Kidney epithelial cell (primary cell): Measurements from ENCODE around the gene BMPER. TPM values are rescaled to one million over a fixed set of nuclear protein-coding genes. Genes with fewer than 3 reads are reported as not detected.

Source experiments
- DNase-seq: peaks from one replicate; pipeline ENCODE4 v3.0.0-alpha.2; 2010; ENCODE audit warnings: low read depth
- H3K27me3 ChIP-seq: 2 replicates; pipeline ENCODE4 v1.6.0; 2011; ENCODE audit warnings: low read length; ENCODE audit not compliant: control insufficient read depth, insufficient read depth
- H3K36me3 ChIP-seq: 2 replicates; pipeline ENCODE4 v1.5.1; 2011; ENCODE audit warnings: low read length; ENCODE audit not compliant: control insufficient read depth, insufficient read depth
- H3K4me3 ChIP-seq: 2 replicates; pipeline ENCODE4 v1.5.1; 2011; ENCODE audit warnings: low read depth, mild to moderate bottlenecking, control low read depth, low read length
- total RNA-seq: library from RNA; depleted of rRNA; stranded (reverse); fragments of >200 nt; gene quantifications from 2 replicates; pipeline ENCODE4 v1.2.3, GENCODE V29; 2015
- TF ChIP-seq, protein P1 (sequence below): IDR thresholded peaks from 2 replicates; pipeline ENCODE4 v1.5.1; 2011; ENCODE audit warnings: mild to moderate bottlenecking, moderate library complexity, low read length, control low read depth, inconsistent platforms; ENCODE audit not compliant: insufficient read depth, poor library complexity, severe bottlenecking

BMPER gene
- total RNA-seq, 1 donor from 2014 or later = 0.04 TPM

DNA sequence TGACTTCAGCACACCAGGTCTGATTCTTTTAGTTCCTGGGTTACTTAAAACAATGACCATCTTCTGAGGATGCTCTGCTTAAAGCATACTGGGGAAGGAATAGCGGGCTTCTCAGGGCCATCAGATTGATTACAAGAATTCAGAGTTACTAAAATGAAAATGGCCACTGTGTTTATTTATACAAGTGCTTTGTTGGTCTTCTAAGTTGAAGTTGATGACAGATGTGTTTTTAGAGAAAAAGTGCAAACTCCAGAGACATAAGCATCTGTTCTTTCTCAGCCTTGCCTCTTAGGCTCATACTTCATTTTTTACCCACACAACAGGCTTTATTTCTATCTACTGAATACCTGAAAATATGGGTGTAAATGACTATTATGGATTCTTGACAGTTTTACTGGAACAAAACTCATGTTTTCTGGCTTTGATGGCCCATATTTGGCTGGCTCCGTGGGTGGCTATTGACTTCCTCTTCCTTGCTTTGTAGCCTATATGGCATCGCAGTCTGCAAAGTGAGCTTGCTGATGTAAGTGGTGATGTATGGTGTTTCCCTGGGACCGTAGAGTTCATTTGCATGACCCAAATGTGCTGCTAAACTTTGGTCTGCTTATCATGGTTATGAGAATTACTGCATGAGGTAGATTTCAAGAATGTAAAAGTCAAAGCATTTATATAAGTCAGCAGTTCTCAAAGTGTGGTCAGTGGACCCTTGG is 121.3 kb downstream of the BMPER start:
- no peaks in the 10 kb centered on the region for H3K36me3 ChIP-seq
- H3K4me3 ChIP-seq = no peak overlapping the region
- no peaks in the 10 kb centered on the region for H3K27me3 ChIP-seq
- no peak for DNase-seq
- TF ChIP-seq, protein P1, sequence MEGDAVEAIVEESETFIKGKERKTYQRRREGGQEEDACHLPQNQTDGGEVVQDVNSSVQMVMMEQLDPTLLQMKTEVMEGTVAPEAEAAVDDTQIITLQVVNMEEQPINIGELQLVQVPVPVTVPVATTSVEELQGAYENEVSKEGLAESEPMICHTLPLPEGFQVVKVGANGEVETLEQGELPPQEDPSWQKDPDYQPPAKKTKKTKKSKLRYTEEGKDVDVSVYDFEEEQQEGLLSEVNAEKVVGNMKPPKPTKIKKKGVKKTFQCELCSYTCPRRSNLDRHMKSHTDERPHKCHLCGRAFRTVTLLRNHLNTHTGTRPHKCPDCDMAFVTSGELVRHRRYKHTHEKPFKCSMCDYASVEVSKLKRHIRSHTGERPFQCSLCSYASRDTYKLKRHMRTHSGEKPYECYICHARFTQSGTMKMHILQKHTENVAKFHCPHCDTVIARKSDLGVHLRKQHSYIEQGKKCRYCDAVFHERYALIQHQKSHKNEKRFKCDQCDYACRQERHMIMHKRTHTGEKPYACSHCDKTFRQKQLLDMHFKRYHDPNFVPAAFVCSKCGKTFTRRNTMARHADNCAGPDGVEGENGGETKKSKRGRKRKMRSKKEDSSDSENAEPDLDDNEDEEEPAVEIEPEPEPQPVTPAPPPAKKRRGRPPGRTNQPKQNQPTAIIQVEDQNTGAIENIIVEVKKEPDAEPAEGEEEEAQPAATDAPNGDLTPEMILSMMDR = no peak

DNA sequence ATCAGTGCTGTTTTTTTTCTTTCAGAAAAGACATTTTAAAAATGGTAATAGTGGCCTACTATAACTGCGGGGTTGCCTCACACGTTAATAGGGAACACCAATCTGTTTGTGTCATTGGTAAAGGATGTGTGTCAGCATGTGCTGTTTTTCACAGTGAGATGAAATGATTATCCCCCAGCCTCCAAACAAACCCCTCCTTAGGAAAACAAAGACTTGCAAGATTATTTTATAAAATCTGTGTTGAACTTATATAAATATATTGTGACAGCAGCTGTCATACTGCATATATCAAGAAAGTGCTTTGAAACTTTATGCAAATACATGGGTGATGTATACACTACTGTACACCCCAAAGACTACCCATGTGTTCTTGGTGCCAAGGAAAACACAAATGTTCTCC is 125.8 kb downstream of the BMPER start:
- DNase-seq = no peak
- Histone ChIP-seq H3K27me3 (no peaks in the 10 kb centered on the region), H3K36me3 (no peaks in the 10 kb centered on the region), H3K4me3 (no peak overlapping the region)
- TF ChIP-seq, protein P1 = no peak

DNA sequence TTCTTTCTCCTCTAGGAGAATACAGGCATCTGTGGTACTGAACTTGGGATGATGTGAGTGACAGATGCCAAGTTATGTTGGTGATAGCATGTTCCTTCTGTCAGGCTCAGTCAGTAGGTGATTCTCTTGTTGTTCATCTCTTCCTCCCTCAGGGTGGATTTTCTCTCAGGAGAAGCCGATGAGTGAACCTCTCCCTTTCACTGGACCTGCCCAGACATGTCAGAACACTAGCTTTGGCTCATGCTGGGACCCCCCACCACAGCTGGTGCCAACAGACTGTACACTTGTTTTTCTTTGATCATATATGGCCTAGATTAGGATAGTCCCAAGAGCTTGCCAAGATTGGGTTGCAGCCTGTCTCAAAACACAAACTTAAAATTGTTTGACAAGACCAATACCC is 129.4 kb downstream of the BMPER start:
- H3K27me3 ChIP-seq = no peaks in the 10 kb centered on the region
- DNase-seq = no peak
- TF ChIP-seq, protein P1 = no peak
- no peaks in the 10 kb centered on the region for H3K36me3 ChIP-seq
- no peak overlapping the region for H3K4me3 ChIP-seq

DNA sequence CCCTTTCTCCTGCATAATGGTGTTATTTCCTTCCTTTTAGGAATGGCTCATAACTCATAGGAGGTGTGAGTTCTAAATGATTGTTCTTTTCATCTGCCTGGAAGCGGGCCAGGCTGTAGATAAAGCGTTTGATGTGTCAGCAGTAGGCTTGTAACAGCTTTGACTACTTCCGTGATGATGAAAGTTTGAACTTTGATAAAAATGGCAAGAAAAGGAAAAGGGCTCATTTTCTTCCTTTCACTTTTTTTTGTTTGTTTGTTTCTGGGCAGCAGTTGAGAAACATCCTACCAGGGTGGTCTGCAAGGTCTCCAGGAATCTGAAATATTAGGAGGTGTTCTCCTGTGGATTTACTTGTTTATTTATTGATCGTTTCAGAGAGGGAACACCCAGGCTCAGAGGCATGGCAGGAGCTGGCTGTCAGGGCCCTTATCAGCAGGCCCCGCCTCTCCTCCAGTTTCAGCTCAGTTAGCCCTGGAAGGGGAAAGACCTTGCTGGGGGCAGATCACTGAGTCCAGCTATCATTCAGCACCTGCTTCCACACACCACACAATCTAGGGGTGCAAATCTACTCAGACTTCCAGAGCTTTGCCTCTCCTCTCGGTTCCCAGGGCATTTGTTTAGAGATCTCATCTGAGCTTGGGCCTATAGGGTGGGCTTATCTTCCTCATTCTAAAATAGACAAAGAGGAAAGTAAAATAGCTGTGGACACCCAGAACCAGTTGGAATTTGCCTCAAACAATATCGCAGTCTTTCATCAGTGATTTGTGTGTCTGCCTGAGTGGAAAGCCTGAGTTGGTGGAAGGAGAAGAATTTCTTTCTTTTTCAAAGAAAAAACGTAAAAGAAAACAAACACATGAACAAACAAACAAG is 130.9 kb downstream of the BMPER start:
- H3K27me3 ChIP-seq = no peaks in the 10 kb centered on the region
- H3K36me3 ChIP-seq = no peaks in the 10 kb centered on the region
- H3K4me3 ChIP-seq = no peak overlapping the region
- TF ChIP-seq, protein P1 = no peak
- no peak for DNase-seq

DNA sequence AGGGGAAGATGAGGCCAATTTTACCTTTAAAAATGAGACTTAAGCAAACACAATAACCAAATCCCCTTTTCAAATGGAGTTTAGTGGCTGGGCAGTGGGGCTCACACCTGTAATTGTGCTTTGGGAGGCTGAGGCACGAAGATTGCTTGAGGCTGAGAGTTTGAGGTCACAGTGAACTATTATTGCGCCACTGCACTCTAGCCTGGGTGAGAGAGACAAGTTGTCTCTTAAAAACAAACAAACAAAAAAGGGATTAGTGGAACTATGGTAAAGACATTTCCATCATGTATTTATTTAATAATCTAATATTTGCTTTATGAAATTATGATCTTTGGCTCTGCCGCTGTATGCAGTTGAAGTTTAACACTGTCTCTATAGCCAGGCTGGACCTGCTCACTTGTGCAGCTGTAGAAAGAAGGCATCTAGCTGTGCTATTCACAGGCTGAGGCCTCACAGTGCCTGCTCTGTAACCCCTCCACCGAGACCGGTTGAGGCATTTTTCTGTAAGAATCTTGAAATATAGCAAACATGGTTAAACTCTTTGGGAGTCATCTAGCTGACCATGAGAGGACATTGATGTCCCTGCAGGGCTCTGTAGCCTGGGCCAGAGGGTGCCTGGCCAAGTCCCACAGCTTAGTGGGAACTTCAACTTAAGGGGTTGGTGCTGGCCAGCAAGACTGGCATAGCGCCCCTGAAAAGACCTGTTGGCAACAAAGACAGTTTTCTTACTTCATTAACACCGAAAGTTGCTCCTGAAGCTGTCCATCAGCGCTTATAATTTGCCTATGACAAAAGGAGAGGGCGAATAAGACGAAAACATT is 131.8 kb downstream of the BMPER start:
- Histone ChIP-seq H3K4me3 (no peak overlapping the region), H3K36me3 (no peaks in the 10 kb centered on the region), H3K27me3 (no peaks in the 10 kb centered on the region)
- TF ChIP-seq, protein P1 = no peak
- DNase-seq = no peak
